ENCODE data around the gene CISH.
A peak's percentile ranks its signal among the peaks of the same experiment; 100 is the strongest.

CISH gene

GRCh38 chr3:50637945-50638344 lies 26.4 kb upstream of the CISH start:
- Histone ChIP-seq H2BK5ac (ENCODE audit: low read depth, low read length, poor library complexity, severe bottlenecking) (no peak overlapping the region), H3K79me1 (replicated peaks; ENCODE audit: low read length, poor library complexity, severe bottlenecking) (peaks cover 36% of the 10 kb centered on the region), H2BK12ac (ENCODE audit: low read length in 2 of 2) (no peak overlapping the region), H3K23ac (ENCODE audit: low read length in 2 of 2) (no peak overlapping the region), H4K8ac (ENCODE audit: low read length) (no peak overlapping the region), H3K4me3 (ENCODE audit: insufficient read depth in 1 of 2, low read depth in 1 of 2, low read length in 2 of 2) (no peak overlapping the region), H3K9ac (ENCODE audit: low read length) (peak overlapping the region; percentile 70), H3K4ac (ENCODE audit: low read depth in 1 of 2, low read length in 2 of 2) (no peak overlapping the region), H3K36me3 (ENCODE audit: control insufficient read depth in 1 of 2, insufficient read depth in 2 of 2, low read depth in 1 of 2, low read length in 2 of 2) (peaks cover 19 to 34% of the 10 kb centered on the region in 2 experiments), H2BK120ac (ENCODE audit: low read depth, low read length) (no peak overlapping the region), H3K4me1 (ENCODE audit: control insufficient read depth, insufficient read depth, low read depth, low read length) (peaks cover 17% of the 10 kb centered on the region), H2AFZ (ENCODE audit: low read depth, low read length) (no peak overlapping the region), H4K91ac (ENCODE audit: low read length) (no peak overlapping the region), H3K9me3 (ENCODE audit: control insufficient read depth, low read length) (no peaks in the 10 kb centered on the region), H3K14ac (ENCODE audit: low read length in 2 of 2) (no peak overlapping the region), H3K4me2 (ENCODE audit: low read length, poor library complexity, severe bottlenecking) (no peak overlapping the region), H3K27ac (ENCODE audit: low read length, poor library complexity, severe bottlenecking) (no peak overlapping the region), H3K27me3 (ENCODE audit: control insufficient read depth in 1 of 2, insufficient read depth in 1 of 2, low read length in 2 of 2) (no peaks in the 10 kb centered on the region), H2AK5ac (ENCODE audit: low read length, severe bottlenecking) (no peak overlapping the region), H2BK15ac (ENCODE audit: low read depth, poor library complexity, severe bottlenecking) (no peak overlapping the region), H3K18ac (ENCODE audit: low read depth in 1 of 2, low read length in 2 of 2) (no peak overlapping the region)
- WGBS, result 84% methylated on average over 3 of the region's 3 CpGs
- DNase-seq, result no peak

- Histone ChIP-seq H3K23ac (ENCODE audit: low read length in 2 of 2) (no peak overlapping the region), H2AK5ac (ENCODE audit: low read length, severe bottlenecking) (no peak overlapping the region), H3K36me3 (ENCODE audit: control insufficient read depth in 1 of 2, insufficient read depth in 2 of 2, low read depth in 1 of 2, low read length in 2 of 2) (peaks cover 16 to 26% of the 10 kb centered on the region in 2 experiments), H3K14ac (ENCODE audit: low read length in 2 of 2) (no peak overlapping the region), H3K4me2 (ENCODE audit: low read length, poor library complexity, severe bottlenecking) (no peak overlapping the region), H2AFZ (ENCODE audit: low read depth, low read length) (no peak overlapping the region), H3K4me3 (ENCODE audit: insufficient read depth in 1 of 2, low read depth in 1 of 2, low read length in 2 of 2) (no peak overlapping the region), H2BK12ac (ENCODE audit: low read length in 2 of 2) (no peak overlapping the region), H3K9me3 (ENCODE audit: control insufficient read depth, low read length) (no peaks in the 10 kb centered on the region), H3K18ac (ENCODE audit: low read depth in 1 of 2, low read length in 2 of 2) (no peak overlapping the region), H3K9ac (ENCODE audit: low read length) (no peak overlapping the region), H3K27me3 (ENCODE audit: control insufficient read depth in 1 of 2, insufficient read depth in 1 of 2, low read length in 2 of 2) (no peaks in the 10 kb centered on the region), H3K4me1 (ENCODE audit: control insufficient read depth, insufficient read depth, low read depth, low read length) (peaks cover 17% of the 10 kb centered on the region), H4K8ac (ENCODE audit: low read length) (no peak overlapping the region), H2BK15ac (ENCODE audit: low read depth, poor library complexity, severe bottlenecking) (no peak overlapping the region), H3K4ac (ENCODE audit: low read depth in 1 of 2, low read length in 2 of 2) (no peak overlapping the region), H2BK120ac (ENCODE audit: low read depth, low read length) (no peak overlapping the region), H3K79me1 (replicated peaks; ENCODE audit: low read length, poor library complexity, severe bottlenecking) (peaks cover 41% of the 10 kb centered on the region), H3K27ac (ENCODE audit: low read length, poor library complexity, severe bottlenecking) (no peak overlapping the region), H4K91ac (ENCODE audit: low read length) (no peak overlapping the region), H2BK5ac (ENCODE audit: low read depth, low read length, poor library complexity, severe bottlenecking) (no peak overlapping the region)
- WGBS, result 81% methylated on average over 4 of the region's 4 CpGs
- no peak for DNase-seq
Measured at GRCh38 chr3:50637011-50637410, 25.4 kb upstream of the CISH start.

- peaks cover 31% of the 10 kb centered on the region for H3K4me1 ChIP-seq (ENCODE audit: control insufficient read depth, insufficient read depth, low read depth, low read length)
- H3K14ac ChIP-seq (ENCODE audit: low read length in 2 of 2), result no peak overlapping the region
- no peak overlapping the region for H3K23ac ChIP-seq (ENCODE audit: low read length in 2 of 2)
- no peak overlapping the region for H3K27ac ChIP-seq (ENCODE audit: low read length, poor library complexity, severe bottlenecking)
- H3K18ac ChIP-seq (ENCODE audit: low read depth in 1 of 2, low read length in 2 of 2), result no peak overlapping the region
- no peak for DNase-seq
- no peak overlapping the region for H4K8ac ChIP-seq (ENCODE audit: low read length)
- no peak overlapping the region for H3K4ac ChIP-seq (ENCODE audit: low read depth in 1 of 2, low read length in 2 of 2)
- no peaks in the 10 kb centered on the region for H3K27me3 ChIP-seq (ENCODE audit: control insufficient read depth in 1 of 2, insufficient read depth in 1 of 2, low read length in 2 of 2)
- no peak overlapping the region for H3K9ac ChIP-seq (ENCODE audit: low read length)
- H3K79me1 ChIP-seq (replicated peaks; ENCODE audit: low read length, poor library complexity, severe bottlenecking), result peaks cover 42% of the 10 kb centered on the region
- H3K9me3 ChIP-seq (ENCODE audit: control insufficient read depth, low read length), result no peaks in the 10 kb centered on the region
- H2AK5ac ChIP-seq (ENCODE audit: low read length, severe bottlenecking), result no peak overlapping the region
- H2BK120ac ChIP-seq (ENCODE audit: low read depth, low read length), result no peak overlapping the region
- peaks cover 0 to 7% of the 10 kb centered on the region in 2 experiments for H3K36me3 ChIP-seq (ENCODE audit: control insufficient read depth in 1 of 2, insufficient read depth in 2 of 2, low read depth in 1 of 2, low read length in 2 of 2)
- no peak overlapping the region for H3K4me3 ChIP-seq (ENCODE audit: insufficient read depth in 1 of 2, low read depth in 1 of 2, low read length in 2 of 2)
- H2BK15ac ChIP-seq (ENCODE audit: low read depth, poor library complexity, severe bottlenecking), result no peak overlapping the region
- no peak overlapping the region for H2AFZ ChIP-seq (ENCODE audit: low read depth, low read length)
- no peak overlapping the region for H2BK12ac ChIP-seq (ENCODE audit: low read length in 2 of 2)
- no peak overlapping the region for H2BK5ac ChIP-seq (ENCODE audit: low read depth, low read length, poor library complexity, severe bottlenecking)
- H3K4me2 ChIP-seq (ENCODE audit: low read length, poor library complexity, severe bottlenecking), result no peak overlapping the region
- H4K91ac ChIP-seq (ENCODE audit: low read length), result no peak overlapping the region
Measured at GRCh38 chr3:50635066-50635465, 23.5 kb upstream of the CISH start.

GRCh38 chr3:50633230-50633790 lies 21.7 kb upstream of the CISH start:
- peaks cover 0 to 6% of the 10 kb centered on the region in 2 experiments for H3K36me3 ChIP-seq (ENCODE audit: control insufficient read depth in 1 of 2, insufficient read depth in 2 of 2, low read depth in 1 of 2, low read length in 2 of 2)
- no peak overlapping the region for H2BK15ac ChIP-seq (ENCODE audit: low read depth, poor library complexity, severe bottlenecking)
- no peak overlapping the region for H3K4me2 ChIP-seq (ENCODE audit: low read length, poor library complexity, severe bottlenecking)
- no peak overlapping the region for H2BK5ac ChIP-seq (ENCODE audit: low read depth, low read length, poor library complexity, severe bottlenecking)
- no peak overlapping the region for H3K23ac ChIP-seq (ENCODE audit: low read length in 2 of 2)
- H3K9me3 ChIP-seq (ENCODE audit: control insufficient read depth, low read length), result no peaks in the 10 kb centered on the region
- H2AK5ac ChIP-seq (ENCODE audit: low read length, severe bottlenecking), result no peak overlapping the region
- H4K91ac ChIP-seq (ENCODE audit: low read length), result no peak overlapping the region
- H2AFZ ChIP-seq (ENCODE audit: low read depth, low read length), result no peak overlapping the region
- no peak overlapping the region for H2BK12ac ChIP-seq (ENCODE audit: low read length in 2 of 2)
- H3K79me1 ChIP-seq (replicated peaks; ENCODE audit: low read length, poor library complexity, severe bottlenecking), result peaks cover 49% of the 10 kb centered on the region
- no peak overlapping the region for H3K14ac ChIP-seq (ENCODE audit: low read length in 2 of 2)
- 89% methylated on average over 5 of the region's 5 CpGs for WGBS
- H3K9ac ChIP-seq (ENCODE audit: low read length), result no peak overlapping the region
- no peak overlapping the region for H3K27ac ChIP-seq (ENCODE audit: low read length, poor library complexity, severe bottlenecking)
- no peak overlapping the region for H3K18ac ChIP-seq (ENCODE audit: low read depth in 1 of 2, low read length in 2 of 2)
- no peak overlapping the region for H4K8ac ChIP-seq (ENCODE audit: low read length)
- peaks cover 18% of the 10 kb centered on the region for H3K4me1 ChIP-seq (ENCODE audit: control insufficient read depth, insufficient read depth, low read depth, low read length)
- no peak overlapping the region for H2BK120ac ChIP-seq (ENCODE audit: low read depth, low read length)
- no peak overlapping the region for H3K4me3 ChIP-seq (ENCODE audit: insufficient read depth in 1 of 2, low read depth in 1 of 2, low read length in 2 of 2)
- H3K4ac ChIP-seq (ENCODE audit: low read depth in 1 of 2, low read length in 2 of 2), result no peak overlapping the region
- DNase-seq, result no peak
- H3K27me3 ChIP-seq (ENCODE audit: control insufficient read depth in 1 of 2, insufficient read depth in 1 of 2, low read length in 2 of 2), result no peaks in the 10 kb centered on the region

All from mesenchymal stem cell (in vitro differentiated cells and primary cell).